K562 (cell line): ENCODE results near the gene PPRC1. TPM values are rescaled to one million over a fixed set of nuclear protein-coding genes. Genes with fewer than 3 reads are reported as not detected.
A peak's percentile ranks its signal among the peaks of the same experiment; 100 is the strongest.

Source experiments
- ARID3A ChIP-seq: IDR thresholded peaks from 2 replicates; pipeline ENCODE4 v1.6.1; 2012; ENCODE audit warnings: low read depth, low read length, improper control_type of control experiment, borderline replicate concordance
- CREB3L1 ChIP-seq: fragments of 450-650 bp; IDR thresholded peaks from 2 replicates; pipeline ENCODE4 v1.6.1; 2014; ENCODE audit warnings: low read depth, mild to moderate bottlenecking, moderate library complexity, borderline replicate concordance
- NBN ChIP-seq: fragments of 450-650 bp; IDR thresholded peaks from 2 replicates; pipeline ENCODE4 v1.6.1; 2016; ENCODE audit warnings: low read depth, mild to moderate bottlenecking
- NFE2 ChIP-seq: IDR thresholded peaks from 2 replicates; pipeline ENCODE4 v1.6.1; 2014; ENCODE audit warnings: antibody characterized with exemption, low read depth
- POLR2AphosphoS5 ChIP-seq: IDR thresholded peaks from 2 replicates; pipeline ENCODE4 v1.6.1; 2011; ENCODE audit warnings: mild to moderate bottlenecking, low read depth, low read length, moderate library complexity; ENCODE audit not compliant: control insufficient read depth, insufficient read depth
- RAD21 ChIP-seq, 2 experiments: fragments of 250-450 bp in 1 of 2; fragments of 450-650 bp in 1 of 2; sonication (Bioruptor Pico) in 1 of 2; formaldehyde crosslinking in 1 of 2; IDR thresholded peaks in 1 of 2; conservative IDR thresholded peaks in 1 of 2; 2 replicates each; pipeline versions ENCODE4 v1.4.0 to v1.8.0; 2020 to 2022; ENCODE audit warnings: mild to moderate bottlenecking in 2 of 2, moderate library complexity in 1 of 2
- TAF7 ChIP-seq: fragments of 450-650 bp; IDR thresholded peaks from 2 replicates; pipeline ENCODE4 v1.6.1; 2016; ENCODE audit warnings: missing genetic modification characterization, missing compliant biosample characterization
- YY1 ChIP-seq, 3 experiments: IDR thresholded peaks; 2 replicates each; pipeline ENCODE4 v1.6.1; 2011; ENCODE audit warnings: low read length in 2 of 3, mild to moderate bottlenecking in 2 of 3, moderate library complexity in 2 of 3, borderline replicate concordance in 1 of 3, control low read depth in 1 of 3, low read depth in 1 of 3; ENCODE audit not compliant: insufficient read depth in 3 of 3, insufficient replicate concordance in 2 of 3, control insufficient read depth in 1 of 3, insufficient read length in 1 of 3; ENCODE audit errors: extremely low read depth in 1 of 3
- ZNF175 ChIP-seq: fragments of 200-800 bp; sonication (Bioruptor generic); IDR thresholded peaks from 2 replicates; pipeline ENCODE4 v1.6.1; 2016; ENCODE audit warnings: low read depth, mild to moderate bottlenecking, missing genetic modification characterization, missing compliant biosample characterization
- ZNF277 ChIP-seq: fragments of 250-450 bp; sonication (Bioruptor Pico); IDR thresholded peaks from 2 replicates; pipeline ENCODE4 v1.8.0; 2022; ENCODE audit warnings: inconsistent platforms, mild to moderate bottlenecking, moderate library complexity, borderline replicate concordance
- ZNF354B ChIP-seq: fragments of 250-450 bp; sonication (Bioruptor Pico); IDR thresholded peaks from 2 replicates; pipeline ENCODE4 v1.4.0; 2020
- ZNF41 ChIP-seq: fragments of 250-450 bp; sonication (Bioruptor Pico); conservative IDR thresholded peaks from 2 replicates; pipeline ENCODE4 v1.4.0; 2020; ENCODE audit warnings: mild to moderate bottlenecking
- ZNF512 ChIP-seq: IDR thresholded peaks from 2 replicates; pipeline ENCODE4 v1.6.1; 2016; ENCODE audit warnings: missing genetic modification characterization, missing compliant biosample characterization
- ZNF592 ChIP-seq: fragments of 450-650 bp; IDR thresholded peaks from 2 replicates; pipeline ENCODE4 v1.6.1; 2017; ENCODE audit warnings: antibody characterized with exemption, mild to moderate bottlenecking
- polyA plus RNA-seq, 8 experiments: library from polyadenylated mRNA; depleted of rRNA in 4 of 8; stranded (reverse) in 5 of 8; unstranded in 3 of 8; fragments of >200 nt; fragmentation: Nextera tagmentation in 2 of 8; fragmentation: Illumina TruSeq in 1 of 8; extraction: Ambion mirVana in 2 of 8; extraction: Trizol in 1 of 8; gene quantifications; 2 replicates each; pipeline versions ENCODE4 v1.2.1 to v1.2.3, GENCODE V29; 2011 to 2014; ENCODE audit warnings: inconsistent platforms in 1 of 8, missing spikeins in 1 of 8
- total RNA-seq, 7 experiments: library from RNA; depleted of rRNA in 6 of 7; stranded (reverse); fragments of >200 nt in 6 of 7; fragmentation: Illumina TruSeq in 2 of 7; extraction: Trizol in 2 of 7; gene quantifications; 2 replicates each; pipeline versions ENCODE4 v1.2.1 to v1.2.3, GENCODE V29; 2011 to 2021; ENCODE audit warnings: low replicate concordance in 1 of 7

The PPRC1 gene
- total and polyA plus RNA-seq, 9 of the 15 experiments (the other 6 are each of a cell fraction or from before 2014, with no cell fraction given), result 8.5 to 47.1 (median 16.2) TPM

- TF ChIP-seq ZNF592 (peak; percentile 80), ZNF277 (CRISPR knock-in tag) (no peak), POLR2AphosphoS5 (0 out of 2 replicates have a peak, but pooled peaks have one; percentile 46), CREB3L1 (peak; percentile 92), ARID3A (0 out of 2 replicates have a peak, but pooled peaks have one; percentile 7), RAD21 (CRISPR knock-in tag; conservative IDR thresholded peaks at IDR 0.05 in 1 of 2, IDR thresholded peaks at IDR 0.05 in 1 of 2) (peak; percentile 54 to 69), ZNF354B (no peak), ZNF175 (peak; percentile 89), ZNF41 (CRISPR knock-in tag) (no peak), NFE2 (peak; percentile 75), YY1 (IDR thresholded peaks at IDR 0.05; ENCODE audit: borderline replicate concordance in 1 of 3, control insufficient read depth in 1 of 3, extremely low read depth in 1 of 3, insufficient read depth in 3 of 3, insufficient read length in 1 of 3, insufficient replicate concordance in 2 of 3, low read depth in 1 of 3, low read length in 2 of 3) (peak; percentile 86 to 98 (median 95)), NBN (peak; percentile 77), TAF7 (tag) (peak; percentile 71), ZNF512 (tag) (no peak)
Observed at GRCh38 chr10:102132563-102133372, at the start of gene PPRC1 (continued).
